NB4 (cell line): Measurements from ENCODE around the gene KYNU.

Experiments used
- DNase-seq: peaks from one replicate; pipeline ENCODE4 v3.0.0; 2010; ENCODE audit warnings: low read depth
- H3K4me3 ChIP-seq: one replicate; pipeline ENCODE4 v1.5.1; 2011; ENCODE audit warnings: mild to moderate bottlenecking, low read depth, low read length, moderate library complexity
- CTCF ChIP-seq: IDR thresholded peaks from one replicate; pipeline ENCODE4 v1.5.1; 2012; ENCODE audit warnings: low read depth, low read length
- MAX ChIP-seq: IDR thresholded peaks from 2 replicates; pipeline ENCODE4 v1.6.1; 2011; ENCODE audit warnings: low read depth, low read length
- MYC ChIP-seq: IDR thresholded peaks from 2 replicates; pipeline ENCODE4 v1.6.1; 2011; ENCODE audit warnings: low read depth, low read length
- POLR2A ChIP-seq: IDR thresholded peaks from 2 replicates; pipeline ENCODE4 v1.6.1; 2011; ENCODE audit warnings: mild to moderate bottlenecking; ENCODE audit not compliant: insufficient read length; ENCODE audit errors: extremely low read depth

Gene KYNU

GRCh38 chr2:142965443-142965842 lies 88.0 kb downstream of the KYNU start:
- no peak for TF ChIP-seq CTCF
- no peak for TF ChIP-seq MAX
- no peak for TF ChIP-seq MYC
- no peak for TF ChIP-seq POLR2A
- no peak for DNase-seq

GRCh38 chr2:142966284-142966683 lies 88.8 kb downstream of the KYNU start:
- DNase-seq: no peak
- H3K4me3 ChIP-seq: no peak overlapping the region
- TF ChIP-seq POLR2A: no peak
- no peak for TF ChIP-seq CTCF
- no peak for TF ChIP-seq MYC

More at GRCh38 chr2:142965443-142965842, 88.0 kb downstream of the KYNU start:
- H3K4me3 ChIP-seq: no peak overlapping the region

- no peak overlapping the region for H3K4me3 ChIP-seq
- no peak for TF ChIP-seq MYC
- no peak for TF ChIP-seq CTCF
- TF ChIP-seq MAX: no peak
- no peak for TF ChIP-seq POLR2A
- DNase-seq: no peak
These were observed 89.6 kb downstream of the KYNU start for GRCh38 chr2:142967060-142967459.

- no peak overlapping the region for H3K4me3 ChIP-seq
- DNase-seq: no peak
- no peak for TF ChIP-seq CTCF
- TF ChIP-seq MAX: no peak
- no peak for TF ChIP-seq MYC
- no peak for TF ChIP-seq POLR2A
These were observed 95.8 kb downstream of the KYNU start for GRCh38 chr2:142973160-142973821.

GRCh38 chr2:142973822-142974207 lies 96.4 kb downstream of the KYNU start:
- TF ChIP-seq POLR2A: no peak
- TF ChIP-seq MAX: no peak
- no peak for TF ChIP-seq CTCF
- H3K4me3 ChIP-seq: no peak overlapping the region
- DNase-seq: no peak
